ENCODE measurements around the gene GPR84.
A peak's percentile ranks its signal among the peaks of the same experiment; 100 is the strongest.

Gene GPR84

GRCh38 chr12:54341378-54342300 lies 22.6 kb downstream of the GPR84 start:
- no peak for DNase-seq (ENCODE audit: extremely low read depth, low read depth)
- TF ChIP-seq CTCF (IDR thresholded peaks at IDR 0.05; ENCODE audit: low read depth, low read length), result no peak

- no peak for TF ChIP-seq CTCF (IDR thresholded peaks at IDR 0.05; ENCODE audit: low read depth, low read length)
- DNase-seq (ENCODE audit: extremely low read depth, low read depth), result no peak
Measured at GRCh38 chr12:54340846-54341245, 23.4 kb downstream of the GPR84 start.

- no peak for DNase-seq (ENCODE audit: extremely low read depth, low read depth)
- TF ChIP-seq CTCF (IDR thresholded peaks at IDR 0.05; ENCODE audit: low read depth, low read length), result no peak
Measured at GRCh38 chr12:54338698-54339296, 25.5 kb downstream of the GPR84 start.

GRCh38 chr12:54337854-54338650 lies 26.2 kb downstream of the GPR84 start:
- no peak for DNase-seq (ENCODE audit: extremely low read depth, low read depth)
- TF ChIP-seq CTCF (IDR thresholded peaks at IDR 0.05; ENCODE audit: low read depth, low read length), result no peak

GRCh38 chr12:54337280-54337842 lies 26.9 kb downstream of the GPR84 start:
- no peak for DNase-seq (ENCODE audit: extremely low read depth, low read depth)
- TF ChIP-seq CTCF (IDR thresholded peaks at IDR 0.05; ENCODE audit: low read depth, low read length), result peak; percentile 26

- no peak for TF ChIP-seq CTCF (IDR thresholded peaks at IDR 0.05; ENCODE audit: low read depth, low read length)
- DNase-seq (ENCODE audit: extremely low read depth, low read depth), result no peak
Measured at GRCh38 chr12:54333420-54334034, 30.8 kb downstream of the GPR84 start.

All from AG09319 (cell line).